NCI-H2029 (cell line): ENCODE measurements around the gene ZNF280B.

Experiments
- DNase-seq: peaks from one replicate; lab custom pipeline; 2025; lab: John Stamatoyannopoulos, UW

Gene ZNF280B

GRCh38 chr22:22508274-22509176 is at the start of gene ZNF280B:
Gene ZNF280B (minus strand): TSS chr22:22508742. CDS start chr22:22489398, 19,344 bp downstream.
- peak; percentile 12 for DNase-seq

- no peak for DNase-seq
Measured at GRCh38 chr22:22556995-22557925, 48.7 kb upstream of the ZNF280B start.

- no peak for DNase-seq
Measured at GRCh38 chr22:22556578-22556977, 48.0 kb upstream of the ZNF280B start.

- no peak for DNase-seq
Measured at GRCh38 chr22:22555596-22555995, 47.1 kb upstream of the ZNF280B start.

- DNase-seq: no peak
Measured at GRCh38 chr22:22554587-22555284, 46.2 kb upstream of the ZNF280B start.

- DNase-seq: no peak
Measured at GRCh38 chr22:22553735-22554586, 45.4 kb upstream of the ZNF280B start.

GRCh38 chr22:22553141-22553540 is 44.6 kb upstream of the ZNF280B start:
- no peak for DNase-seq

- no peak for DNase-seq
Measured at GRCh38 chr22:22552630-22553029, 44.1 kb upstream of the ZNF280B start.

- no peak for DNase-seq
Measured at GRCh38 chr22:22550789-22551434, 42.4 kb upstream of the ZNF280B start.

- DNase-seq: no peak
Measured at GRCh38 chr22:22548910-22549309, 40.4 kb upstream of the ZNF280B start.

- no peak for DNase-seq
Measured at GRCh38 chr22:22548317-22548716, 39.8 kb upstream of the ZNF280B start.

GRCh38 chr22:22547692-22548300 is 39.3 kb upstream of the ZNF280B start:
- no peak for DNase-seq

- DNase-seq: no peak
Measured at GRCh38 chr22:22547226-22547625, 38.7 kb upstream of the ZNF280B start.

GRCh38 chr22:22546490-22546889 is 37.9 kb upstream of the ZNF280B start:
- DNase-seq: no peak

- DNase-seq: no peak
Measured at GRCh38 chr22:22545084-22545483, 36.5 kb upstream of the ZNF280B start.

- DNase-seq: no peak
Measured at GRCh38 chr22:22538226-22538989, 29.9 kb upstream of the ZNF280B start.

GRCh38 chr22:22536916-22537315 is 28.4 kb upstream of the ZNF280B start:
- DNase-seq: no peak

- no peak for DNase-seq
Measured at GRCh38 chr22:22536515-22536914, 28.0 kb upstream of the ZNF280B start.

GRCh38 chr22:22535662-22536061 is 27.1 kb upstream of the ZNF280B start:
- no peak for DNase-seq
